CD4-positive, CD25-positive, alpha-beta regulatory T cell (primary cell): ENCODE results near the gene ZNF394. TPM values are rescaled to one million over a fixed set of nuclear protein-coding genes. Genes with fewer than 3 reads are reported as not detected.
"Not testable (repeated sequence)": the region's sequence is repeated elsewhere in the genome, so short reads cannot be mapped to it uniquely, and the experiment has no call there.

ENCODE experiments used
- ATAC-seq, 2 donors: fragments of 150-1000 bp; cut with Tn5 transposase; one replicate each; pipeline ENCODE4 v1.10.0; 2021; ENCODE audit warnings: low read depth in 2 of 2, moderate number of reproducible peaks in 2 of 2, moderate library complexity in 1 of 2
- DNase-seq, 3 donors: peaks; one replicate each; pipeline versions ENCODE4 v3.0.0 to v3.0.0-alpha.2; 2012 to 2022; ENCODE audit warnings: mixed read lengths in 1 of 3
- H3K27ac ChIP-seq: one replicate; pipeline ENCODE4 v1.7.0; 2013; ENCODE audit warnings: mild to moderate bottlenecking, low read length; ENCODE audit not compliant: insufficient read depth, poor library complexity, severe bottlenecking
- H3K27me3 ChIP-seq: one replicate; pipeline ENCODE4 v1.7.0; 2013; ENCODE audit warnings: low read length; ENCODE audit not compliant: control insufficient read depth, insufficient read depth
- H3K36me3 ChIP-seq: one replicate; pipeline ENCODE4 v1.7.0; 2013; ENCODE audit warnings: mild to moderate bottlenecking, low read length, moderate library complexity; ENCODE audit not compliant: control insufficient read depth, insufficient read depth
- H3K4me1 ChIP-seq: 2 replicates; pipeline ENCODE4 v1.7.0; 2013; ENCODE audit warnings: mild to moderate bottlenecking, low read length; ENCODE audit not compliant: insufficient read depth, control insufficient read depth, poor library complexity, severe bottlenecking
- H3K4me3 ChIP-seq: one replicate; pipeline ENCODE4 v1.7.0; 2013; ENCODE audit warnings: low read depth, mild to moderate bottlenecking, low read length, moderate library complexity
- H3K9me3 ChIP-seq, 2 experiments: 1 replicate in 1 of 2; 2 replicates in 1 of 2; pipeline ENCODE4 v1.7.0; 2013; ENCODE audit warnings: low read length in 2 of 2, mild to moderate bottlenecking in 1 of 2, moderate library complexity in 1 of 2; ENCODE audit not compliant: control insufficient read depth in 2 of 2
- H3K27ac Mint-ChIP-seq, 3 donors: one replicate each; pipeline ENCODE4 v1.8.0; 2020 to 2022; ENCODE audit warnings: mild to moderate bottlenecking in 3 of 3, mixed read lengths in 3 of 3, moderate library complexity in 2 of 3
- H3K27me3 Mint-ChIP-seq: one replicate; pipeline ENCODE4 v1.8.0; 2022; ENCODE audit warnings: mild to moderate bottlenecking, mixed read lengths
- H3K36me3 Mint-ChIP-seq: one replicate; pipeline ENCODE4 v1.8.0; 2020; ENCODE audit warnings: mixed read lengths
- H3K4me1 Mint-ChIP-seq, 4 donors: one replicate each; pipeline ENCODE4 v1.8.0; 2020 to 2022; ENCODE audit warnings: mixed read lengths in 4 of 4, mild to moderate bottlenecking in 1 of 4
- H3K4me3 Mint-ChIP-seq, 4 donors: one replicate each; pipeline ENCODE4 v1.8.0; 2020 to 2022; ENCODE audit warnings: mild to moderate bottlenecking in 4 of 4, mixed read lengths in 4 of 4, moderate library complexity in 3 of 4
- H3K9me3 Mint-ChIP-seq, 7 donors: one replicate each; pipeline ENCODE4 v1.8.0; 2020 to 2022; ENCODE audit warnings: mixed read lengths in 7 of 7, mild to moderate bottlenecking in 3 of 7, moderate library complexity in 2 of 7
- polyA plus RNA-seq, 4 donors: library from polyadenylated mRNA; unstranded; fragments of 300-500 nt; fragmentation: Illumina TruSeq; gene quantifications; one replicate each; pipeline ENCODE4 v1.2.3, GENCODE V29; 2021
- total RNA-seq: library from RNA; stranded (reverse); gene quantifications from one replicate; pipeline ENCODE4 v1.2.3, GENCODE V29; 2022

The ZNF394 gene
- total and polyA plus RNA-seq, 5 donors from 2014 or later = 53.9 to 224 (median 70.7) TPM

DNA sequence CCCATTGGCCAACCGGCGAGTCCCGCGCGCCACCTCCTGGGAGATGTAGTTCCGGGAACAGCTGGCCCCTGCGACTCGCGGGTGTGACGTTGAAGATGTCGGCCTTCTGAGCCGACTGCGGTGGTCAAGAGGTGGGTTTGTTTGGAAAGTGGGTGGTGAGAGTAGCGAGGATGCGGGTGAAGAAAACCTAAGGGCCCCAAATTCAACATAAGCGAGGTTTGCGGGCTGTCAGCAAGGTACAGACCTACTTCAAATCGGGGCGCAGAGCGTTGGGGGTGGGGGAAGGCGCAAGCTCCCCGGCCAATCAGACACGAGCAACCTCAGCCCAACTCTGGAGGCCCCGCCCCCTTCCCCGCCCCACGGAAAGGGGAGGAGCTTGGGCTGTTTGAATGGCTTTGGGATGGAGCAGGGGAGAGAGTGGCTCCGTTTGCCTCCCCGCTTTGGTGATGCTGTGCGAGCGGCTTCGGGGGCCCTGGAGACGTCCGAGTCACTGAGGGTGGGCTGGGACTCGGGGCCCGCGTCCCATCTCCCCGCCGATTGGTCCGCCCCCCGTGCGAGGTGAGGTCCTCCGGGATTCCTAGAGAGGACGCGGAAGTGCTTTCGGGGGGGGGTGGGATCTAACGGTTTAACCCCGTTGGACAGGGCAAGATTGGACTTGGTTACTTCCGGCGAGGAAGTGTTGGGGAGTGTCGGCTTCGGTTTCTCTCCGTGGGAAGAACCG lies 4.7 kb upstream of the ZNF394 start, which contains the start of gene ZKSCAN5:
TSS of gene ZKSCAN5 (plus strand) at position 60 of the 721 bp plus-strand sequence. CDS start 1,383 bp downstream, outside the sequence.
- Mint-ChIP-seq H3K9me3 (peaks cover 0 to 2% (median 0%) of the 10 kb centered on the region in 7 donors), H3K27me3 (no peaks in the 10 kb centered on the region), H3K36me3 (peaks cover 4% of the 10 kb centered on the region), H3K4me1 (peaks cover 13 to 58% (median 30%) of the 10 kb centered on the region in 4 donors), H3K27ac (peak within 1 kb of the TSS; percentile 94 to 99 (median 98)), H3K4me3 (peak within 1 kb of the TSS; percentile 95 to 99 (median 97))
- Histone ChIP-seq H3K27me3 (no peaks in the 10 kb centered on the region), H3K4me3 (peak within 1 kb of the TSS; percentile 91), H3K9me3 (no peaks in the 10 kb centered on the region), H3K4me1 (peaks cover 29% of the 10 kb centered on the region), H3K27ac (peak within 1 kb of the TSS; percentile 92), H3K36me3 (no peaks in the 10 kb centered on the region)
- DNase-seq = peak; percentile 95 to 98 (median 97)
- peak; percentile 81 to 85 for ATAC-seq

- Histone ChIP-seq H3K9me3 (no peaks in the 10 kb centered on the region), H3K4me3 (peak overlapping the region; percentile 91), H3K4me1 (peaks cover 33% of the 10 kb centered on the region), H3K27me3 (no peaks in the 10 kb centered on the region), H3K36me3 (no peaks in the 10 kb centered on the region), H3K27ac (peak overlapping the region; percentile 92)
- no peak for DNase-seq
- Mint-ChIP-seq H3K27ac (peak overlapping the region; percentile 94 to 99 (median 98)), H3K9me3 (peaks cover 0 to 2% (median 0%) of the 10 kb centered on the region in 7 donors), H3K4me3 (peak overlapping the region; percentile 95 to 99 (median 97)), H3K27me3 (no peaks in the 10 kb centered on the region), H3K36me3 (peaks cover 4% of the 10 kb centered on the region), H3K4me1 (peaks cover 13 to 56% (median 30%) of the 10 kb centered on the region in 4 donors)
- no peak for ATAC-seq
Observed at GRCh38 chr7:99504281-99504602, 4.2 kb upstream of the ZNF394 start.

DNA sequence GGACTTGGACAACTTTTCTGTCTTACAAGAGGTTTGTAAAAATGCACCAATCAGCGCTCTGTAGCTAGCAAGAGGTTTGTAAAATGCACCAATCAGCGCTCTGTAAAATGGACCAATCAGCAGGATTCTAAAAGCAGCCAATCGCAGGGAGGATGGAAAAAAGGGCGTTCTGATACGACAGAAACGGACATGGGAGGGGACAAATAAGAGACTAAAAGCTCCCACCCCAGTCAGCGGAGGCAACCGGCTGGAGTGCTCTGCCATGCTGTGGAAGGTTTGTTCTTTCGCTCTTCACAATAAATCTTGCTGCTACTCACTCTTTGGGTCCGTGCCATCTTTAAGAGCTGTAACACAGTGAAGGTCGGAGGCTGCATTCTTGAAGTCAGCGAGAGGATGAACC lies 1.2 kb upstream of the ZNF394 start:
- peak overlapping the region in 2 of 3 donors; percentile 44 to 73 for H3K27ac Mint-ChIP-seq
- H3K9me3 Mint-ChIP-seq, H3K9me3 ChIP-seq, H3K27me3 Mint-ChIP-seq, DNase-seq, H3K4me3 ChIP-seq, ATAC-seq, H3K27ac ChIP-seq, H3K27me3 ChIP-seq: not testable (repeated sequence)
- H3K4me1 Mint-ChIP-seq = peaks cover 13 to 55% (median 32%) of the 10 kb centered on the region in 4 donors
- peak overlapping the region; percentile 91 to 100 (median 98) for H3K4me3 Mint-ChIP-seq
- Histone ChIP-seq H3K36me3 (peaks cover 21% of the 10 kb centered on the region), H3K4me1 (peaks cover 43% of the 10 kb centered on the region)
- peaks cover 19% of the 10 kb centered on the region for H3K36me3 Mint-ChIP-seq

DNA sequence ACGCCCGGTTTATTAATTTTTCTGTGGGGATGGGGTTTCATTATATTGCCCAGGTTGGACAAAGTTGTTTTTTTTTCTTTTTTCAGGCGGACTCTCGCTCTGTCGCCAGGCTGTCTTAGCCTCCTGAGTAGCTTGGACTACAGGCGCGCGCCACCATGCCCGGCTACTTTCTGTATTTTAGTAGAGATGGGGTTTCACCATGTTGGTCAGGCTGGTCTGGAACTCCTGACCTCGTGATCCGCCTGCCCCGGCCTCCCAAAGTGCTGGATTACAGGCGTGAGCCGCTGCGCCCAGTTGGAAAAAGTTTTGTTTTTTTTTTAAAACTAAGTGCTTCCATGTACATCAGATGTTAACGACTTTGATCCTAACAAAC lies 542 bp upstream of the ZNF394 start:
- ATAC-seq (no peak), DNase-seq (no peak)
- peak overlapping the region; percentile 97 to 100 (median 99) for H3K27ac Mint-ChIP-seq
- H3K4me3 ChIP-seq = peak overlapping the region; percentile 90
- H3K27ac ChIP-seq = peak overlapping the region; percentile 98
- H3K4me1 Mint-ChIP-seq = peaks cover 7 to 52% (median 27%) of the 10 kb centered on the region in 4 donors
- no peaks in the 10 kb centered on the region for H3K9me3 ChIP-seq
- peaks cover 0 to 2% (median 0%) of the 10 kb centered on the region in 7 donors for H3K9me3 Mint-ChIP-seq
- peaks cover 22% of the 10 kb centered on the region for H3K36me3 Mint-ChIP-seq
- peaks cover 37% of the 10 kb centered on the region for H3K4me1 ChIP-seq
- H3K27me3 ChIP-seq = no peaks in the 10 kb centered on the region
- peaks cover 26% of the 10 kb centered on the region for H3K36me3 ChIP-seq
- peak overlapping the region; percentile 96 to 100 (median 98) for H3K4me3 Mint-ChIP-seq
- H3K27me3 Mint-ChIP-seq = no peaks in the 10 kb centered on the region

DNA sequence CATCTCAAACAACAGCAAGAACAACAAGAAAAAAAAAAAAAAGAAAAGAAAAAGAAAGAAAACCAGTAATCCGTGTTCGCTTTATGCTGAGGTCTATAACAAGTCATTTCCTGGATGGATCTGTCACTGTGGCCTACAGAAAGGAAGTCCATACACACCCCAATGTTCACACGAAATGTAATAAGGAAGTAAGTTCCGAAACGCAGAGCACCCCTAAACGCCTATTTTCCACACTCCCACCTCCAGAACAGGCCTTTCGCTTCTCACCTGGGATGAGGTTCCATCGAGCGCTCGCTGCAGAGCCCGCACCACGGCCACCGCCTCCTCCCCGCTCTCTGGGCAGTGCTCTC lies 735 bp downstream of the ZNF394 start:
- Histone ChIP-seq H3K4me3 (peak overlapping the region; percentile 90), H3K4me1 (peaks cover 33% of the 10 kb centered on the region), H3K36me3 (peaks cover 38% of the 10 kb centered on the region), H3K27me3 (no peaks in the 10 kb centered on the region), H3K27ac (peak overlapping the region; percentile 98), H3K9me3 (peaks cover 2 to 5% of the 10 kb centered on the region in 2 experiments)
- H3K4me3 Mint-ChIP-seq = peak overlapping the region; percentile 96 to 100 (median 98)
- peaks cover 2% of the 10 kb centered on the region for H3K27me3 Mint-ChIP-seq
- H3K27ac Mint-ChIP-seq = peak overlapping the region; percentile 97 to 100 (median 99)
- H3K4me1 Mint-ChIP-seq = peaks cover 6 to 42% (median 21%) of the 10 kb centered on the region in 4 donors
- peaks cover 23% of the 10 kb centered on the region for H3K36me3 Mint-ChIP-seq
- DNase-seq (peak; percentile 9 to 68 (median 57)), ATAC-seq (peak; percentile 44 to 59)
- H3K9me3 Mint-ChIP-seq = peaks cover 0 to 2% (median under 1%) of the 10 kb centered on the region in 7 donors

DNA sequence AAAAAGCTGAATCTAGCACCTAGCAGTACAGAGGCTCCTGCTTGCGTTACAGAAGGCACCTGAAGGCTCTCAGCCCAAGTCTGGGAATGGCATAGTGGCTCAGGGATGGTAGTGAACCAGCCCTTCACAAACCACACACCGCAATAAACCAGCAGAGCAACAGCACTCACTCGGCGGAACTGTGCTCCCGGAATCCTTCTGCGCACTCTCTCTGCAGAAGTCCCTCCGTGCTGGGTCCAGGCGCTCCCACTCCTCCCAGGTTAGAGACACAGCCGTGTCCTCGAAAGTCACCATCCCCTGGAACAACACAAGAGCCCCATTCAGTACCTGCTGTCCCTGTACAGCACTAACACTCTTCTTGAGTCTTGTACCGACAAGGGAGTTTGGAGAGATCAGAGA lies 1.5 kb downstream of the ZNF394 start:
- no peak for DNase-seq
- peaks cover 4% of the 10 kb centered on the region for H3K27me3 Mint-ChIP-seq
- Histone ChIP-seq H3K36me3 (peaks cover 46% of the 10 kb centered on the region), H3K27me3 (no peaks in the 10 kb centered on the region), H3K4me3 (peak overlapping the region; percentile 90), H3K9me3 (peaks cover 10 to 13% of the 10 kb centered on the region in 2 experiments), H3K27ac (peak overlapping the region; percentile 98), H3K4me1 (peaks cover 33% of the 10 kb centered on the region)
- peak overlapping the region; percentile 96 to 100 (median 98) for H3K4me3 Mint-ChIP-seq
- peak overlapping the region; percentile 77 to 99 (median 97) for H3K27ac Mint-ChIP-seq
- H3K4me1 Mint-ChIP-seq = peaks cover 6 to 39% (median 20%) of the 10 kb centered on the region in 4 donors
- H3K36me3 Mint-ChIP-seq = peaks cover 31% of the 10 kb centered on the region
- peaks cover 0 to 9% (median 2%) of the 10 kb centered on the region in 7 donors for H3K9me3 Mint-ChIP-seq
- ATAC-seq = no peak

DNA sequence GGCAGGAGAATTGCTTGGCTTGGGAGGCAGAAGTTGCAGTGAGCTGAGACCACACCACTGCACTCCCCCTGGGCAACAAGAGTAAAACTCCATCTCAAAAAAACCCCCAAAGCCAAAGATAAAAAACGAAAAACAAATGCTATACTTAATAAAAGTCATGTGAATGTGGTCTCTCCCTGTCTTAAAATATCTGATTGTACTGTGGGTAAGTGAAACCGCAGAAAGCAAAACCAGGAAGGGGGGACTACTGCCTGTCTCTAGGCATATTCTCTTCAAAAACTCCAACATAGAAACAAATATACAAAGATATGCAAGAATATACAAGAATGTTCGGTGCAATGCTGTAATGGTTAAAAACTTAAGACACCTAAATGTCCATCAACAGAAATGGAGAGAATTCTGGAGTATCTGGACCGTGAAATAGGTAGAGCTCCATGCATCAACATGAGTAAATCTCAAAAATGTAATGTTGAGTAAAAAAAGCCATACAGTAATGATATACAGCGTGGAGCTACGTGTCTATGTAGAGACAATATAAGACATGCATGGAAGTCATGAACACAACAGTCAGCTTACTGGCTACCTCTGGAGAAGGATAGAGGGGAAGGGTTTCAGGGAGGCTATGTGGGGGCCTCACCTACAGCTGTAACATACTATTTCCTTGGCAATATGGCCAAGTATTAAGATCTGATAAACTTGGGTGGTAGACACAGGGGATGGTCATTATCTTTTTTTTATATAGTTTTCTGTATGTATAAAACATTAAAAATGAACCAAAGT lies 2.1 kb downstream of the ZNF394 start:
- no peaks in the 10 kb centered on the region for H3K27me3 ChIP-seq
- H3K9me3 ChIP-seq = peaks cover 14 to 19% of the 10 kb centered on the region in 2 experiments
- ATAC-seq = no peak
- peaks cover 6 to 40% (median 21%) of the 10 kb centered on the region in 4 donors for H3K4me1 Mint-ChIP-seq
- DNase-seq = no peak
- peaks cover 33% of the 10 kb centered on the region for H3K4me1 ChIP-seq
- peak overlapping the region; percentile 96 to 100 (median 98) for H3K4me3 Mint-ChIP-seq
- H3K27me3 Mint-ChIP-seq = peaks cover 4% of the 10 kb centered on the region
- peaks cover 52% of the 10 kb centered on the region for H3K36me3 ChIP-seq
- H3K9me3 Mint-ChIP-seq = peaks cover 0 to 15% (median 3%) of the 10 kb centered on the region in 7 donors
- H3K4me3 ChIP-seq = peak overlapping the region; percentile 90
- H3K27ac Mint-ChIP-seq = peak overlapping the region; percentile 38 to 99 (median 77)
- H3K27ac ChIP-seq = peak overlapping the region; percentile 98
- peaks cover 37% of the 10 kb centered on the region for H3K36me3 Mint-ChIP-seq
